GM23338 (cell line): ENCODE results near the gene NRXN2. TPM values are rescaled to one million over a fixed set of nuclear protein-coding genes. Genes with fewer than 3 reads are reported as not detected.

Source experiments
- ATAC-seq: fragments of 200-7000 bp; cut with Tn5 transposase; 3 replicates; pipeline ENCODE4 v1.9.1; 2020
- DNase-seq: peaks from one replicate; pipeline ENCODE4 v3.0.0-alpha.2; 2015; ENCODE audit warnings: low spot score
- H2AFZ ChIP-seq: fragments of 200-600 bp; sonication (generic); 2 replicates; pipeline ENCODE4 v1.8.0; 2016; ENCODE audit warnings: antibody characterized with exemption, mild to moderate bottlenecking, moderate library complexity
- H3F3A ChIP-seq: fragments of 200-600 bp; sonication (generic); replicated peaks from 2 replicates; pipeline ENCODE4 v1.8.0; 2017; ENCODE audit warnings: antibody characterized with exemption, mixed run types, low read depth
- H3K27ac ChIP-seq: fragments of 200-600 bp; sonication (generic); 2 replicates; pipeline ENCODE4 v1.6.1; 2016; ENCODE audit warnings: low read depth
- H3K27me3 ChIP-seq: fragments of 200-600 bp; sonication (generic); 2 replicates; pipeline ENCODE4 v1.8.0; 2016; ENCODE audit warnings: mild to moderate bottlenecking, mixed run types, moderate library complexity; ENCODE audit not compliant: insufficient read depth
- H3K36me3 ChIP-seq: fragments of 200-600 bp; sonication (generic); 2 replicates; pipeline ENCODE4 v1.8.0; 2016; ENCODE audit warnings: mild to moderate bottlenecking; ENCODE audit not compliant: insufficient read depth
- H3K4me1 ChIP-seq: fragments of 200-600 bp; sonication (generic); 2 replicates; pipeline ENCODE4 v1.8.0; 2016; ENCODE audit warnings: mild to moderate bottlenecking, moderate library complexity; ENCODE audit not compliant: insufficient read depth
- H3K4me2 ChIP-seq: fragments of 200-600 bp; sonication (generic); 2 replicates; pipeline ENCODE4 v1.7.1; 2017; ENCODE audit warnings: mixed run types
- H3K4me3 ChIP-seq: fragments of 200-600 bp; sonication (generic); 2 replicates; pipeline ENCODE4 v1.6.1; 2016; ENCODE audit warnings: mixed run types
- H3K79me2 ChIP-seq: fragments of 200-600 bp; sonication (generic); replicated peaks from 2 replicates; pipeline ENCODE4 v1.8.0; 2017; ENCODE audit warnings: mild to moderate bottlenecking; ENCODE audit not compliant: insufficient read depth
- H3K9me2 ChIP-seq: fragments of 200-600 bp; sonication (generic); 2 replicates; pipeline ENCODE4 v1.8.0; 2017; ENCODE audit not compliant: insufficient read depth
- H4K20me1 ChIP-seq: fragments of 200-600 bp; sonication (generic); replicated peaks from 2 replicates; pipeline ENCODE4 v1.8.0; 2017; ENCODE audit warnings: mild to moderate bottlenecking; ENCODE audit not compliant: insufficient read depth
- H3K27ac Mint-ChIP-seq: 2 replicates; pipeline ENCODE4 v1.8.0; 2020; ENCODE audit warnings: inconsistent platforms, mild to moderate bottlenecking, moderate library complexity, mixed read lengths
- H3K27me3 Mint-ChIP-seq: 3 replicates; pipeline ENCODE4 v1.8.0; 2022; ENCODE audit warnings: low read depth, mild to moderate bottlenecking, moderate library complexity, mixed read lengths, inconsistent platforms; ENCODE audit not compliant: insufficient read depth, poor library complexity
- H3K36me3 Mint-ChIP-seq: 3 replicates; pipeline ENCODE4 v1.8.0; 2021; ENCODE audit warnings: low read depth, mild to moderate bottlenecking, inconsistent platforms, moderate library complexity, mixed read lengths
- H3K4me1 Mint-ChIP-seq: 3 replicates; pipeline ENCODE4 v1.8.0; 2020; ENCODE audit warnings: mild to moderate bottlenecking, inconsistent platforms, mixed read lengths
- H3K4me3 Mint-ChIP-seq: 3 replicates; pipeline ENCODE4 v1.8.0; 2021; ENCODE audit warnings: moderate library complexity, mild to moderate bottlenecking, inconsistent platforms, mixed read lengths
- H3K9me3 Mint-ChIP-seq: 3 replicates; pipeline ENCODE4 v1.8.0; 2020; ENCODE audit warnings: moderate library complexity, mild to moderate bottlenecking, inconsistent platforms, mixed read lengths
- CTCF ChIP-seq, 2 experiments: fragments of 200-600 bp in 1 of 2; sonication (generic) in 1 of 2; conservative IDR thresholded peaks; 2 replicates each; pipeline versions ENCODE4 v1.5.1 to v1.6.1; 2016 to 2017; ENCODE audit warnings: antibody characterized with exemption in 2 of 2, low read depth in 2 of 2, mild to moderate bottlenecking in 2 of 2, moderate library complexity in 1 of 2
- ETS1 ChIP-seq: IDR thresholded peaks from 2 replicates; pipeline ENCODE4 v1.6.1; 2016; ENCODE audit warnings: antibody characterized with exemption
- EZH2 ChIP-seq: fragments of 200-600 bp; sonication (generic); IDR thresholded peaks from one replicate; pipeline ENCODE4 v1.8.0; 2017; ENCODE audit warnings: antibody characterized with exemption, mild to moderate bottlenecking, low read depth; ENCODE audit not compliant: unreplicated experiment
- EZH2phosphoT487 ChIP-seq: fragments of 200-600 bp; sonication (generic); IDR thresholded peaks from one replicate; pipeline ENCODE4 v1.8.1; 2018; ENCODE audit warnings: antibody characterized with exemption; ENCODE audit not compliant: unreplicated experiment
- JUNB ChIP-seq: IDR thresholded peaks from one replicate; pipeline ENCODE4 v1.6.1; 2016; ENCODE audit warnings: antibody characterized with exemption; ENCODE audit not compliant: unreplicated experiment
- POLR2AphosphoS5 ChIP-seq: IDR thresholded peaks from 2 replicates; pipeline ENCODE4 v1.6.1; 2016; ENCODE audit warnings: antibody characterized with exemption, low read depth
- STAT1 ChIP-seq: IDR thresholded peaks from one replicate; pipeline ENCODE4 v1.6.1; 2016; ENCODE audit warnings: antibody characterized with exemption; ENCODE audit not compliant: unreplicated experiment
- ZNF114 ChIP-seq: fragments of 250-450 bp; sonication (Bioruptor Pico); IDR thresholded peaks from 2 replicates; pipeline ENCODE4 v1.5.0; 2020; ENCODE audit warnings: mild to moderate bottlenecking, moderate library complexity
- ZNF331 ChIP-seq: fragments of 250-450 bp; sonication (Bioruptor Pico); IDR thresholded peaks from 2 replicates; pipeline ENCODE4 v1.5.0; 2020; ENCODE audit warnings: low read depth, mild to moderate bottlenecking, moderate library complexity
- ZNF462 ChIP-seq: fragments of 250-450 bp; sonication (Bioruptor Pico); IDR thresholded peaks from 2 replicates; pipeline ENCODE4 v1.5.0; 2020; ENCODE audit warnings: mild to moderate bottlenecking, moderate library complexity
- polyA plus RNA-seq: library from polyadenylated mRNA; unstranded; fragments of >200 nt; fragmentation: Nextera tagmentation; extraction: Ambion mirVana; gene quantifications from 2 replicates; pipeline ENCODE4 v1.2.1, GENCODE V29; 2016
- total RNA-seq: library from RNA; depleted of rRNA; stranded (reverse); fragments of >200 nt; shearing (Covaris generic); gene quantifications from 2 replicates; pipeline ENCODE4 v1.2.3, GENCODE V29; 2014

NRXN2 gene
- total and polyA plus RNA-seq, 2 experiments from 2014 or later, result 3.4 to 17.0 TPM

GRCh38 chr11:64644647-64645275 lies 78.2 kb downstream of the NRXN2 start:
- peaks cover 31% of the 10 kb centered on the region for H3K4me1 ChIP-seq
- ATAC-seq, result peak; percentile 64
- no peaks in the 10 kb centered on the region for H3K9me2 ChIP-seq
- peaks cover 31% of the 10 kb centered on the region for H3K4me1 Mint-ChIP-seq
- H2AFZ ChIP-seq, result peak overlapping the region; percentile 59; the same call in 1 of the 2 replicates
- TF ChIP-seq ZNF331 (no peak), STAT1 (no peak), ZNF114 (CRISPR knock-in tag) (no peak), EZH2phosphoT487 (no peak), POLR2AphosphoS5 (no peak), CTCF (conservative IDR thresholded peaks at IDR 0.05; ENCODE audit: low read depth in 2 of 2) (peak in 1 of 2 experiments; percentile 40; a peak in 2 of 4 replicates)
- peaks cover 31% of the 10 kb centered on the region for H3K27me3 Mint-ChIP-seq
- H3K36me3 Mint-ChIP-seq, result no peaks in the 10 kb centered on the region
- peak; percentile 71 for DNase-seq
- no peaks in the 10 kb centered on the region for H3K36me3 ChIP-seq
- no peak overlapping the region for H3K27ac ChIP-seq
- H3F3A ChIP-seq, result 0 out of 2 replicates have a peak, but pooled peaks cover 3% of the 10 kb centered on the region
- no peak overlapping the region for H3K27ac Mint-ChIP-seq
- H3K4me2 ChIP-seq, result peak overlapping the region; percentile 90
- H3K9me3 Mint-ChIP-seq, result no peaks in the 10 kb centered on the region
- no peaks in the 10 kb centered on the region for H3K79me2 ChIP-seq
- peak overlapping the region; percentile 81 for H3K4me3 Mint-ChIP-seq
- H3K4me3 ChIP-seq, result peak overlapping the region; percentile 77
- H4K20me1 ChIP-seq, result no peaks in the 10 kb centered on the region; the same call in 1 of the 2 replicates
- peaks cover 57% of the 10 kb centered on the region for H3K27me3 ChIP-seq

- H3K27me3 ChIP-seq, result peaks cover 64% of the 10 kb centered on the region
- ATAC-seq, result peak; percentile 8
- Mint-ChIP-seq H3K4me3 (peak overlapping the region; percentile 81), H3K9me3 (no peaks in the 10 kb centered on the region), H3K4me1 (peaks cover 28% of the 10 kb centered on the region), H3K36me3 (no peaks in the 10 kb centered on the region), H3K27ac (no peak overlapping the region), H3K27me3 (peaks cover 27% of the 10 kb centered on the region)
- H3K36me3 ChIP-seq, result no peaks in the 10 kb centered on the region
- DNase-seq, result peak; percentile 33
- H3K4me1 ChIP-seq, result peaks cover 28% of the 10 kb centered on the region
- no peaks in the 10 kb centered on the region; the same call in 1 of the 2 replicates for H4K20me1 ChIP-seq
- peak overlapping the region; percentile 56; the same call in 1 of the 2 replicates for H2AFZ ChIP-seq
- H3K4me2 ChIP-seq, result peak overlapping the region; percentile 90
- H3K79me2 ChIP-seq, result no peaks in the 10 kb centered on the region
- H3K9me2 ChIP-seq, result no peaks in the 10 kb centered on the region
- H3K27ac ChIP-seq, result no peak overlapping the region
- peak overlapping the region; percentile 77 for H3K4me3 ChIP-seq
- 0 out of 2 replicates have a peak, but pooled peaks cover 3% of the 10 kb centered on the region for H3F3A ChIP-seq
- TF ChIP-seq EZH2 (no peak), POLR2AphosphoS5 (no peak), STAT1 (no peak), ETS1 (no peak), JUNB (no peak), ZNF331 (no peak), ZNF114 (CRISPR knock-in tag) (no peak), ZNF462 (CRISPR knock-in tag) (no peak)
These were observed 78.9 kb downstream of the NRXN2 start for GRCh38 chr11:64643920-64644646.
